Activated CD4-positive, alpha-beta T cell treated with anti-CD3 and anti-CD28 coated beads, Interleukin-2, amount 50 U/mL, for 1 hour (primary cell): ENCODE results near the gene XPNPEP1.
"Not testable (repeated sequence)": the region's sequence is repeated elsewhere in the genome, so short reads cannot be mapped to it uniquely, and the experiment has no call there.

ENCODE experiments used
- DNase-seq: peaks from one replicate; pipeline ENCODE4 v3.0.0-alpha.2; 2020

The XPNPEP1 gene

DNA sequence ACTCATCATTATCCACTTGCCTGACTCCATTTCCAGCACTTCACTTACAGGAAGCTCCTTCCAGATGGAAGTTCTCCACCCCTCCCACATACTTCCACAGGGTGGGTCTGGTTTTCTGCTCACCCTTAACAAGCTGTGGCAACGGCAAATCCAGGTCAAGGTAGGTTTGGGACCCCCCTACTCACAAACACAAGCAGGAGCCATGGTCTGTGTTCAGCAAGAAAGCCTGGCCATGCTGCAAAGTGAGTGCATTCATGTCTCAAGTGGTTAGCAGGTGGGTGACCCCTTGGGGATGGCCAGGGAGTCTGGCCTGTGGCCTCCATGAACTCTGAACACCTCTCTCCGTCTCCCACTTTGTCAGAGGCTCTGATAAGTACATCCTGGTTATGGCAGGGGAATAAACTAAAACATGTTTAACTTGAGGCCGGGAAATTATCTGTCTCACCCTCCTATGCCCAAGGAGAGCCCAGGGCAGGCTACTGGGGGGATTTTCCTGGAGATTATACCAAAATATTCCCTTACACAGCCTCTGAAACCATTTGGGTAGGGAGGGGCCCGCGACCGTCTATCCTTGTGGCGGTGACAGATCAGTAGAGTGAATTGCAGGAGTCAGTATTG, 844 bp downstream of the XPNPEP1 start:
- no peak for DNase-seq

DNA sequence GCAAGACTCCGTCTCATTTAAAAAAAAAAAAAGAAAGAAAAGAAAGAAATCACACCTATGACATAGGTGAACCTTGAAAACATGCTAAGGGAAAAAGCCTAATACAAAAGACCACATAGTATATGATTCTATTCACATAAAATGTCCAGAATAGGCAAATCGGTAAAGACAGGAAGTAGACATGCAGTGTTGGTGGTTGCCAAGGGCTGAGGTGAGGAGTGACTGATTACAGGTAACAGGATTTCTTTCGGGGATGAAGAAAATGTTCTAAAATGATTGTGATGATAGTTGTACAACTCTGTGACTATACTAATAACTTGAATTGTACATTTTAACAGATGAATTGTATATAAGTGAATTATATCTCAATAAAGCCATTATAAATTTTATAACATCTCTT, 3.3 kb downstream of the XPNPEP1 start:
- DNase-seq = no peak

DNA sequence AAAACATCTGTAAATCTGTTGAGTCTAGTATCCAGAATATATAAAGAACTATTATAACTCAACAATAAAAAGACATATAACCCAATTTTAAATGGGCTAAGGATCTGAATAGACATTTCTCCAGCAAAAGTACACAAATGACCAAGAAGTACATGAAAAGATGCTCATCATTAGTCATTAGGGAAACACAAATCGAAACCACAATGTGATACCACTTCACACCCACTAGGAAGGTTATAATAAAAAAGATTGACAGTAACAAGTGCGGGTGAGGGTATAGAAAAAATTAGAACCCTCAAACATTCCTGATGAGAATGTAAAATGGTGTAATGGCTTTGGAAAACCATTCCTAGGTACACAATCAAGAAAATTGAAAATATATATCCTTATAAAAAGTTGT, 4.1 kb downstream of the XPNPEP1 start:
- no peak for DNase-seq

DNA sequence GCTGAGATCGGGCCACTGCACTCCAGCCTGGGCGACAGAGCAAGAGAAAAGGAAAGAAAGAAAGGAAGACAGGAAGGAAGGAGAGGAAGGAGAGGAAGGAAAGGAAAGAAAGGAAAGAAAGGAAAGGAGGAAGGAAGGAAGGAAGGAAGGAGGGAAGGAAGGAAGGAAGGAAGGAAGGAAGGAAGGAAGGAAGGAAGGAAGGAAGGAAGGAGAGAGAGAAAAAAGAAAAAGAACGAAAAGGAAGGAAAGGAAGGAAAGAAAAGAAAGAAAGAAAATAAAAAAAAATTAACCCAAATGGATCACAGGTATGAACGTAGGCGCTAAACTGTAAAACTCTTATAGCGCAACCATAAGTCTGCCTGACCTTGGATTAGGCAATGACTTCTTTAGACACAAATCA, 4.6 kb downstream of the XPNPEP1 start:
- DNase-seq = not testable (repeated sequence)

- no peak for DNase-seq
Measured at GRCh38 chr10:109915566-109915965, 7.7 kb downstream of the XPNPEP1 start.

DNA sequence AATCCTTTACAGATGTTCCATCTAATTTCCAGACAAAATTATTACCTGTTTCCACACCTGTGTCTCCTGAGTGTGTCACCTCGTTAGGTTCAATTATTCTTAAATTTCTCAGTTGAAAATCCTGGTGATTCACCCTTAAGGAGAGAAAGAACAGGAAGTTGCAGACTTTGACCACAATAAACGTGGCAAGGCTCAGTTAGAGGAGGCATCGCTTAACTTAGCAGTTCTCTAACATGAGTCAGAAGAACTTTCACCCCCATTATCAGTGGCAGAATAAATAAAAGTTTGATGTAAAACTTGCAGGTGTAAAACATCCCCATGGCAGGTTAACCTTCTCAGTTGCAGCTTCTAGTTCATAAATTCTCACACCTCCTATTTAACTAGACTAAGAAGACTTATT, 8.3 kb downstream of the XPNPEP1 start:
- DNase-seq = peak; percentile 23

DNA sequence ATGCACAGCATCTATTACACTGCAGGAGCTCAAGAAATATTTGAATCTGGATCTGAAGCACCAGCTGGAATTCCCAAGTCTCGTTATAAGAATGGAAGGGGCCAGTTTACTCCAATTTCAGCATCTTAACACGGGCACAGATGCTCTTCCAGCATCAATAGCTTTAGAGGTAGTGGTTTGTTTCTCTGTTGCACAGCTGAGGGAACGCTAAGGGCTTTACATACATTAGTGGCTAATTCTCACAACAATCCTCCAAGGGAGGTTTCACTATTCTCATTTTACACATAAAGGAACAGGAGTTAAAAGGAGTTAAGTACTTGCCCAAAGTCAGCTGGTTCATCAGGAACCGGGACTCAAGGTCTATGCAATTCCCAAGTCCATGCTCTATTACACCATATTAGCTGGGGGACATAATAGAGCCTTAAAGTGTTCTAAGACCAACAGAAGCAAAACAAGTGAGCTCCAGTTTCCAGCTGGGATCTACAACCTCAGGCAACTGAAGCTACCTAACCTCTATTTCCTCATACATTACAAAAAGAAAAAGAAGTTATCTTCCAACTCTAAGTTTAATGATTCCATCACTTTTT, 9.9 kb downstream of the XPNPEP1 start:
- no peak for DNase-seq

- DNase-seq = no peak
Measured at GRCh38 chr10:109912335-109913281, 10.7 kb downstream of the XPNPEP1 start.

DNA sequence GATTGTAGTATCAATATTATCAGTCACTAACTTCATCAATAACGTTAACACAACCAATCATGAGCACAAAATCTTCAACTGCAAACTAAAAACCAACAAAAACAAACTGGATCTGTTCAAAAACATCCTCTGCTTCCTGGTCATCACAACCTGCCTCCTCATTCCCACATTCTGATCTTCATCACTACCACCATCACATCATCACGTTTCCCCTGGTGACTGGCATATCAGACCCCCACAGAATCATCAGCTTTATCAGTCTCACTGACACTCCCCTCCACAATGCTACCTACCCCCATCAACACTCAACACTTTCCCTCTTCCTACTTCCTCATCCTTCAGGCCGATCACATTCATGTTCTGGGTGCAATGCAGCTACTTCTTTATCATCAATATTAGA, 11.4 kb downstream of the XPNPEP1 start:
- no peak for DNase-seq

GRCh38 chr10:109906316-109906715, 17.0 kb downstream of the XPNPEP1 start:
- DNase-seq = no peak

DNA sequence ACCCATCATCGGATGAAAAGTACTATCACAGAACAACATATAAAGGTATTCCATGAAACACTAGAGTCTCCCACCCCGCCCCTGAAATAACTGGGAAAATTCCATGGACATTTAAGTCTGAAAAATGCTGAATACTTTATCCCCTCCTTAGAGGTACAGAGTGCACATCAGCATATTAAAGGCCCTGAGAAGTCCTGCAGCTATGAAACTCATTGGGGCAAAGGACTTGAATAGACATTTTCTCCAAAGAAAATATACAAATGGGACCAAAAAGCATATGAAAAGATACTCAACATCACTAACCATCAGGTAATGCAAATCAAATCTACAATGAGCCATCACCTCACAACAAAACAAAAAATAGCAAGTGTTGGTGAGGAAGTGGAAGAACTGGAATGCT, 18.9 kb downstream of the XPNPEP1 start:
- DNase-seq = no peak

DNA sequence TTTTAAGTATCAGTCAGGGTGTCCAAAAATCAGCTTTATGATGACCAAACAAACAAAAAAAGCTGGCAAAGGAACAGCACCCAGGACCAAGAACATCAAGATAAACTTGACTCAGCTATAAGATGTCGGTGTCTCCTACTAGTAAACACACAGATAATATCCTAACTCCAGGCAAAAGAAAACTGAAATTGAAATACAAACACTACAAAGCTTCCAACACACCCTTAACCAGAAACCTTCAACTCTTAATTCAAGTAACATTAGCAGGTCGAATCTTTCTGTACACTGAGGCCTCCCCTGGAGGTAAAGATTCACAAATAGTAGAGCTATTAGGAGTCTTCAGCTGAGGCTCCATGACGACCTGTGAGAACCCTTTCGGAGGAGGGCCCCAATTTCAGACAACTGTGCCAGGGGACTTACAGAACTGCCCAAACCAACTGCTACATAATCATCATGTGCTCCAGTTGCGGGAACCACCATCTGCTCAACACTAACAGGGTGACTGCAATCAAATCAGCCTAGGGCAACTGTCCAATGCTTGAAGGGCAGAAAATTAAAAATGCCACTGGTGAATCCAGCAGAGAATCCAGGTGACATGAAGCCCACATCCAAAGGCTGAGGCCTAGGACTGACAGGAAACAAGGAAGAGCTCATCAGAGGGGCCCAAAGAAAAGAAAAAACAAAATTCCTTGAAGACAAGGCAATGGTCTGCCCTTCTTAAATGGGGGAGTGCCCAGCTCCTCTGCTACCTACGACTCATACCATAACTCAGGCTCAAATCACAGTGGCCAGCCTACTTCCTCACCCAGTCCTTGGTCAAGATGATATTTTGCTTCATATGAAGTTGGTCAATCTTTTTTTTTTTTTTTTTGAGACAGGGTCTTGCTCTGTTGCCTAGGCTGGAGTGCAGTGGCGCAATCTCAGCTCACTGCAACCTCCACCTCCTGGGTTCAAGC, 20.0 kb downstream of the XPNPEP1 start:
- DNase-seq = no peak

DNA sequence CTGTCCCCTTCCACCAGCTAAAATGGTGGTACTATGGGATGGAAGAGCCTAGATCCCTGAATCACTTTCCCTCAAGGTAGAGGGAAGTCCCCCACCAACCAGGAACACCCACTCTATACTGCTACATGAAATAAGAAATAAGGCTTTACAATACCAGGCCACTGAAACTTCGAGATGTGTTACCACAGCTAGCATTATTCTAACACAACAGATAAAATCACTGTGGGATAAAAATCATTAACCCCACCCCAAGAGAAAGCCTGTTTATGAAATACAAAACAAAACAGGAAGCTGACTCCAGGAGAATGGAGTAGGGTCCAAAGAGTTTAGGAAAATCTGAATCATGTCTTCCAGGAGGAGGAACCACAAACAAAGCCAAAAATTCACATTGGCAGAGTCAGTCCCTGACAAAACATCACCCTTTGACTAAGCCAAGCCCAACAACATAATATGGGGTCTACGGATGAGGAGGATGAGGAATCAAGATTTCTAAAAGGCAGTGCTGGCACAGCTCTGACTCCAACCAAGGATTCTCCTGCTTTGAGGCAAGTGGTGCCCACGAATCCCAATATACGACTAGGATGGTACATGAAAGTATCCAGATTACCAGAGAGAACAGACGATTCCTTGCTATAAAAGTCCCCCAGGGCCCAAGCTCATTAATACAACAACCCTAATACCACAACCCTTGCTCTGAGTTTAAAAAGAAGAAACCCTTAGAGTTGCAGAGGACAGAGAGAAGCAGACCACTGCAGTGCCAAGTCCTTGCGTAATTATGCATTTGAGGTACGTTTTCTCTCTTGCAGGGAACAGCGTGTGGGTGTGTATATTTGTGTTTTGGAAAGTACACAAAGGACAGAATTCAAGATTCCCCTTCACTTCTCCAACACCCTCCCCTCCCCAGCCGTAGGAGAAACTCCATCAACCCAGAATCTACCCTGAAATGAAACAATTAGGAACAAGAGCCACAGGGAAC, 23.7 kb downstream of the XPNPEP1 start:
- DNase-seq = no peak

DNA sequence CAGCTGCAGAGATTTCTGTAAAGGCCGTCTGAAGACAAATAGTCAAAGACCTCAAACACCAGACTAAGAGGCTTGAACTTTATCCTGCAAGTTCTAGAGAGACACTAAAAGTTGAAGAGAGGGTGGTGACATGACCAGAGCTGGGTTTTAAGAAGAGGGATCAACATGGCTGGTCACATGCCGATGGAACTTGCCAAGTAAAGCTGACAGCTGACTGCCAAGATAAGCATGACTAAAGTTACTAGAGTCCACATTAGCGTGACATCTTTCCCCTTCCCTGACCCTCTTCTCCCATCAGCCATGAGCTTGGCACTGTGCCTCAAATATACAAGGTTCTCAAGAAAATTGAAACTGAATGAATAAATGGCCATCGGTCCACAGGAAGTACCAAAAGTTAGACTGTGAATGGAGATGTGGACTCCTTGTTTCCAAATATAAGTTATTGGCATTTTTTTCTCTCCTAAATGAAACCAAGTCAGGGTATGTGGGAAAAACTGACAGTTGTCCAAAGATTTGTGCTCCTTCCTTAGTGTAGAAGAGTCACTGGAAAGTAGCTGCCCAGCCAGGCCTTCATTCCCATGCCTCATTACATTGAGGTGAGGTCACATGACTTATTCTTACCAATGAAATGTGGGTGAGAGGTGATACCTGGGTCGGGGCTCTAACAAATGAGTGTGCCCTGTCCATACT, 24.5 kb downstream of the XPNPEP1 start:
- no peak for DNase-seq

GRCh38 chr10:109898007-109898406, 25.3 kb downstream of the XPNPEP1 start:
- no peak for DNase-seq

DNA sequence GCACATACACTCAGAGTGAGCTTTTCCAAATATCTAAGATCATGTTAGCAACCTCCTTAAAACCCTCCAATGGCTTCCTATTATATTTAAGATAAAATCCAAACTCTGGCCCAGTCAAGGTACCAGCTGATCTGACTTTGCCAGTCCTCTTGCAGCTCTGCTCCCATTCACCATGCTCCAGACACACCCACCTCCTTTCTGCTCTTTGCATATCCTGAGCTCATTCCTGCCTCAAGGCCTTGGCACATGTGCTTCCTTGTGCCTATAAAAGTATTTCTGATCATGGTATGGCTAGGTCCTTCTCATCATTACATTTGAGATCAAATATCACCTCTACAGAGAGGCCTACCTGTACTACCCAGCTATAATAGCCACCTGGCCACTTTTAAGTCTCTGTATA, 27.5 kb downstream of the XPNPEP1 start:
- DNase-seq = no peak

GRCh38 chr10:109895095-109895818, 28.1 kb downstream of the XPNPEP1 start:
- DNase-seq = no peak

GRCh38 chr10:109894516-109894915, 28.8 kb downstream of the XPNPEP1 start:
- DNase-seq = no peak

DNA sequence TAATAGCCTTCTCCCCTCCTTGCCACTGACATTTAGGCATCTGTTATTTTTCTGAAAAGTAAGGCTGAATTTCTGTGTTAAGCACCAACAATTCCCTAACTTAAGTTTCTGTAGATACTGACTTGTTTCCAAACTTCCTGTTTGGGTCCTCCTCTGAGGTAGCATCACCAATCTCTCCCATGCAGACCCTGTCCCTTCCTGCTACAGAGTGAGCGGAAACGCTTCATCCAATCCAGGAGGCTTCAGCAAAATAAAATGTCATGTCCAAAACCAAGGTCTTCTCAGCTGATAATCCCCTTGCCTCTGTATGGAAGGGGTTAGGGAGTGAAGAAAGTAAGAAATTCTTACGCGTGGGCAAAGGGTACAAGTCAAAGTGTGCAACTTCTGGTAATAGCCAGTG, 29.9 kb downstream of the XPNPEP1 start:
- DNase-seq = no peak

DNA sequence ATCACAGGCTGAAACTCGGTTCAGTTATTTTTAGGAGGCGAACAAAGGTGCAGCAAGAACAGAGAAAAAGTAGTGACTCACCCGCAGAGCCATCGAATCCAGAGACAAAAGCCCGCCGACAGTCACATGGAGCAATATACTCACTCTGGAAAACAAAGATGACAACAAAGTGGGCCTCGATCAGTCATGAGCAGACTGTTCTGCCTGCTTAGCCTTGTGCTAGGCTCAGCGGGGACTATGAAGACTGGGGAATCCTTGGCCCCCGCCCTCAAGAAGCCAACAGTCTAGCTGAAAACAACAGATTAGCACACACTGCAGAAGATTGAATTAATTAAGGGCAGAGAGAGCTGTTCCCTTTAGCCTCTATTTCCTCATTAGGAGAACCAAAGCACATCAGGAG, 30.4 kb downstream of the XPNPEP1 start:
- DNase-seq = no peak
